Measurements from ENCODE around the gene DGLUCY. TPM values are rescaled to one million over a fixed set of nuclear protein-coding genes. Genes with fewer than 3 reads are reported as not detected.

The DGLUCY gene
- total and polyA plus RNA-seq, 9 donors = 17.9 to 73.3 (median 39.3) TPM

GRCh38 chr14:91270619-91271018 is 156.7 kb downstream of the DGLUCY start:
- no peak for TF ChIP-seq POLR2A (IDR thresholded peaks at IDR 0.05)
- TF ChIP-seq EP300 (IDR thresholded peaks at IDR 0.05) = no peak
- TF ChIP-seq, protein P1, sequence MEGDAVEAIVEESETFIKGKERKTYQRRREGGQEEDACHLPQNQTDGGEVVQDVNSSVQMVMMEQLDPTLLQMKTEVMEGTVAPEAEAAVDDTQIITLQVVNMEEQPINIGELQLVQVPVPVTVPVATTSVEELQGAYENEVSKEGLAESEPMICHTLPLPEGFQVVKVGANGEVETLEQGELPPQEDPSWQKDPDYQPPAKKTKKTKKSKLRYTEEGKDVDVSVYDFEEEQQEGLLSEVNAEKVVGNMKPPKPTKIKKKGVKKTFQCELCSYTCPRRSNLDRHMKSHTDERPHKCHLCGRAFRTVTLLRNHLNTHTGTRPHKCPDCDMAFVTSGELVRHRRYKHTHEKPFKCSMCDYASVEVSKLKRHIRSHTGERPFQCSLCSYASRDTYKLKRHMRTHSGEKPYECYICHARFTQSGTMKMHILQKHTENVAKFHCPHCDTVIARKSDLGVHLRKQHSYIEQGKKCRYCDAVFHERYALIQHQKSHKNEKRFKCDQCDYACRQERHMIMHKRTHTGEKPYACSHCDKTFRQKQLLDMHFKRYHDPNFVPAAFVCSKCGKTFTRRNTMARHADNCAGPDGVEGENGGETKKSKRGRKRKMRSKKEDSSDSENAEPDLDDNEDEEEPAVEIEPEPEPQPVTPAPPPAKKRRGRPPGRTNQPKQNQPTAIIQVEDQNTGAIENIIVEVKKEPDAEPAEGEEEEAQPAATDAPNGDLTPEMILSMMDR (IDR thresholded peaks at IDR 0.05) = no peak
- WGBS, 3 donors = 50 to 60% (median 51%) methylated on average over 4 to 8 of the region's 8 CpGs
- Histone ChIP-seq H3K4me3 (no peak overlapping the region), H3K4me1 (ENCODE audit: insufficient read depth) (peaks cover 6% of the 10 kb centered on the region), H3K36me3 (no peaks in the 10 kb centered on the region), H3K27me3 (no peaks in the 10 kb centered on the region), H3K27ac (no peak overlapping the region), H3K9me3 (no peaks in the 10 kb centered on the region)
- intact Hi-C loops (cut with DNase I) = loop anchor here in 1 of 4 donors (10.0 kb wide), 1 partner anchor 1326 kb away; no protein-coding TSS in a partner anchor
- DNase-seq = no peak

- TF ChIP-seq EP300 (IDR thresholded peaks at IDR 0.05) (no peak), POLR2A (IDR thresholded peaks at IDR 0.05) (no peak)
- intact Hi-C loops (cut with DNase I) = loop anchor here in 1 of 4 donors (10.0 kb wide), 1 partner anchor 1327 kb away; no protein-coding TSS in a partner anchor
- Histone ChIP-seq H3K27me3 (no peaks in the 10 kb centered on the region), H3K27ac (no peak overlapping the region), H3K4me3 (no peak overlapping the region), H3K36me3 (no peaks in the 10 kb centered on the region), H3K4me1 (ENCODE audit: insufficient read depth) (peaks cover 6% of the 10 kb centered on the region), H3K9me3 (no peaks in the 10 kb centered on the region)
- no peak for DNase-seq
- 88 to 93% (median 89%) methylated on average over 9 of the region's 9 CpGs for WGBS, 3 donors
Observed at GRCh38 chr14:91271639-91272038, 157.8 kb downstream of the DGLUCY start.

DNA sequence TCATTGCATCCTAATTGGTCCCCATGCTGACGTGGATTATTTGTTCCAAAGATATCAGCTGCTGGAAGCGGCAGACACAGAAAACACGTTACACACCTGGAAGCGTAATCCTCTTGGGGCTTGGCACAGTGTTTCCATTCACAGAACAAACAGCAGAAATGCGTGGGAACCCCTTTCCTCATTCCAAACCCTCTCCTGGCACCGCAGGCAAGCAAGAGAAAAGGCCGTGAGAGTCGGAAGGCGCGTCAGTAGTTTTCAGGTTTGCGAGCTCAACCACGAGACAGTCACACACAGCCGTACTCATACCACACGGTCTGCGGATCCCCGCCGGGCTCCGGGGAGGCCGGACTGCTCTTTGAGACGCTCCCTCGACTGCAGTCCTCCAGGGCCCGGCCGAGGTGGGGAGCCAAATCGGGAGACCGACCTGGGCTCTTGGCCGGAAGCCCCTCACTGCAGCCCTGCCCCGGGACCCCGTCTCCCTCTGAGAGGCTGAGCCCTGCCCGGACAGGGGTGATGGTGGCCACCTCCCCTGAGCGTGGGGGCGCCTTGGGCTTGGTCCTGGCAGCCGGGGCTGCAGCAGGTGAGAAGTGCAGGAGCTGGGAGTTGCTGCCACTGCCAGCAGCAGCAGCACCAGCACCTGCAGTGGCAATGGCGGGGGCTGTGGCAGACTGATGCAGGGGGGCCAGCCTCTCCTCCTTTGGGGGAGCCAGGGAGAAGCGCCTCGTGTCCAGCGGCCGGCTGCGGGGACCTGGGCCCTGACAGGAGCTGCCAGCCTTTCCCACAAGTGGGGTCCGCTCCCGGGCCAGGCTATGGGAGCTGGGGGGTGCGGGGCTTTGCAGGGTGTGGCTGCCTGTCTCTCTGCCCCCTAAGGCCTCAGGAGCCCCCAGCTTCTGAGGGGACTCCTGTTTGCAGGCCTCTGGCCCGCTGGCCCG is 158.7 kb downstream of the DGLUCY start:
- TF ChIP-seq, protein P1 (IDR thresholded peaks at IDR 0.05) = no peak
- TF ChIP-seq EP300 (IDR thresholded peaks at IDR 0.05) (no peak), POLR2A (IDR thresholded peaks at IDR 0.05) (no peak)
- Histone ChIP-seq H3K36me3 (no peaks in the 10 kb centered on the region), H3K4me1 (ENCODE audit: insufficient read depth) (peaks cover 7% of the 10 kb centered on the region), H3K9me3 (no peaks in the 10 kb centered on the region), H3K27me3 (no peaks in the 10 kb centered on the region), H3K4me3 (no peak overlapping the region), H3K27ac (no peak overlapping the region)
- intact Hi-C loops (cut with DNase I) = loop anchor here in 1 of 4 donors (10.0 kb wide), 1 partner anchor 1328 kb away; no protein-coding TSS in a partner anchor
- no peak for DNase-seq
- 90 to 93% (median 92%) methylated on average over 42 to 43 of the region's 43 CpGs for WGBS, 3 donors

DNA sequence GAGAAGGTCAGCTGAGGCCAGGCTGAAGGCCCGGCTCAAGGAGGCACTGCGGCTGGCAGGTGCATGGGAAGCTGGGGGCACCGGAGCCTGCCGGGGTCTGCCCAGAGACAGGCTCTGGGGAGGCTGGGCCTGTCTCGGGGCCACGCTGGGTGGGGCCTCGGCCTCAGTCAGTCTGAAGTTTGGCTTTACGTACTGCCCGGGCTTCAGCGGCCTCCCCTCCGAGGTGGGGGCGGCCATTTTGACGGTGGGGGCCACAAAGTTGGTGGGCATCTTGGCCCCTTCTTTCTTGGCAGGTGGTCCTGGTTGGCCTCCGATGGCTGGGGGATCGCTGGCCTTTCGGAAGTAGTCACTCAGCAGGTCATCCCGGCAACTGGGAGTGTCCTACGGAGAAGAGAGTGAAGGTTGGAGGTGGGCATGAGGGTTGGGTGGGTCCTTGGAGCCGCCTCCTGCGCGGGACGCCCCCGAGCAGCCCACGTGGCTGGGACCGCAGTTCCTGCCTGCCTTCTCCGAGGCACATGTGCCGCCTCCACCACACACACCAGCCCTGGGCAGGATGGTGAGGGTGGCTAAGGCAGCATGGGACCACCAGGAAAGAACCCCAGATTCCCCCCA is 159.5 kb downstream of the DGLUCY start:
- Histone ChIP-seq H3K9me3 (no peaks in the 10 kb centered on the region), H3K4me3 (no peak overlapping the region), H3K4me1 (ENCODE audit: insufficient read depth) (peaks cover 8% of the 10 kb centered on the region), H3K27ac (no peak overlapping the region), H3K27me3 (no peaks in the 10 kb centered on the region), H3K36me3 (no peaks in the 10 kb centered on the region)
- intact Hi-C loops (cut with DNase I) = loop anchor here in 1 of 4 donors (10.0 kb wide), 1 partner anchor 1329 kb away; no protein-coding TSS in a partner anchor
- no peak for DNase-seq
- WGBS, 3 donors = 93 to 94% (median 94%) methylated on average over 27 of the region's 27 CpGs
- TF ChIP-seq EP300 (IDR thresholded peaks at IDR 0.05) (no peak), POLR2A (IDR thresholded peaks at IDR 0.05) (no peak)
- TF ChIP-seq, protein P1 (IDR thresholded peaks at IDR 0.05) = no peak

Measured in ovary (tissue), 9 donors.